HG03558 (cell line): ENCODE measurements around the gene CLEC4E.
"Not testable (repeated sequence)": the region's sequence is repeated elsewhere in the genome, so short reads cannot be mapped to it uniquely, and the experiment has no call there.

ENCODE experiments used
- ATAC-seq: cut with Tn5 transposase; IDR thresholded peaks from one replicate; pipeline ENCODE4 v1.9.1; 2021; ENCODE audit warnings: moderate number of reproducible peaks; ENCODE audit not compliant: unreplicated experiment; ENCODE audit errors: extremely low read depth

CLEC4E gene, protein sequence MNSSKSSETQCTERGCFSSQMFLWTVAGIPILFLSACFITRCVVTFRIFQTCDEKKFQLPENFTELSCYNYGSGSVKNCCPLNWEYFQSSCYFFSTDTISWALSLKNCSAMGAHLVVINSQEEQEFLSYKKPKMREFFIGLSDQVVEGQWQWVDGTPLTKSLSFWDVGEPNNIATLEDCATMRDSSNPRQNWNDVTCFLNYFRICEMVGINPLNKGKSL

GRCh38 chr12:8540831-8541230 lies at the start of gene CLEC4E:
CLEC4E (minus strand) TSS chr12:8540905; CDS start chr12:8540797, 108 bp downstream.
- not testable (repeated sequence) for ATAC-seq

GRCh38 chr12:8589679-8590078 lies 49.0 kb upstream of the CLEC4E start:
- ATAC-seq, result no peak

DNA sequence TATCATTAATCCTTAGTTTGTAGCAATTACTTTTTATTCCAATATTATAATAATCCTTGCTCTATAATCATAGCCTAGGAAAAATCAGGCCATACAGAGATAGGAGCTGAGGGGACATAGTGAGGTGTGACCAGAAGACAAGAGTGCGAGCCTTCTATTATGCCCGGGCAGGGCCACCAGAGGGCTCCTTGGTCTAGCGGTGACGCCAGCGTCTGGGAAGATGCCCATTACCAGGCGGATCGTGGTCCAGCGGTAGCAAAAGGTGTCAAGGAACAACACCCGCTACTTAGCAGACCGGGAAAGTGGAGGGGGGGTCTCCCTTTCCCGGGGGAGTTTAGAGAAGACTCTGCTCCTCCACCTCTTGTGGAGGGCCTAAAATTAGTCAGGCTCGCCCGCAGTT lies 43.8 kb upstream of the CLEC4E start:
- not testable (repeated sequence) for ATAC-seq

- ATAC-seq, result no peak
Observed at GRCh38 chr12:8584004-8584403, 43.3 kb upstream of the CLEC4E start.

DNA sequence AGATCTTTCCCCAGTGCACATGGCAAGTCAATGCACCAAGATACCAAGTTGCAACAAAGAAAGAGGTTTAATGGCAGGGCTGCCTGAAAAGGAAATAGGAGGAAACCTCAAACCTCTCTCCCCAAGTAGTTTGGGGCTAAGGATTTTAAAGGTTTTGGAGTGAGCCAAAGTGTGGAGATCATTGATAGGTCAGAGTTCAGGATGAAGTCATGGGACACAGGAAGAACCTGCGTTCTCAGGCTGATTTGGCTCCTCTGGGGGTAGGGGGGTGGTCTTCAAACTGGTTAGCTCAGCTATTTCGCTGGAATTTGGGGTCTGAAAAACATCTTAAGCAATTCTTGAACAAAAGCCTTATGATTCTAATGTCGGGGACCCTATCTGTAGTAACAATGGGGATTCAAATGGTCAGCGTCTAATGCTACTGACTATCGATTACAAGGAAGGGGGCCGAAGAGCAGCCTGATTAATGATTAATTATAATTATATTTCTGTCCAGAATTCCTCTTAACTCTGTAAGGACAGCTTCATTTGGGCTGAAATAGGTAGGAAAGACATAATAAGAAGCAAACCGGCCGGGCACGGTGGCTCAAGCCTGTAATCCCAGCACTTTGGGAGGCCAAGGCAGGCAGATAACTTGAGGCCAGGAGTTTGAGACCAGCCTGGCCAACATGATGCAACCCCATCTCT lies 40.5 kb upstream of the CLEC4E start:
- ATAC-seq, result no peak

- ATAC-seq, result no peak
Observed at GRCh38 chr12:8577879-8578278, 37.2 kb upstream of the CLEC4E start.

- no peak for ATAC-seq
Observed at GRCh38 chr12:8572507-8572906, 31.8 kb upstream of the CLEC4E start.

- ATAC-seq, result no peak
Observed at GRCh38 chr12:8566525-8566924, 25.8 kb upstream of the CLEC4E start.

- ATAC-seq, result not testable (repeated sequence)
Observed at GRCh38 chr12:8566052-8566451, 25.3 kb upstream of the CLEC4E start.

GRCh38 chr12:8564656-8565055 lies 24.0 kb upstream of the CLEC4E start:
- no peak for ATAC-seq

DNA sequence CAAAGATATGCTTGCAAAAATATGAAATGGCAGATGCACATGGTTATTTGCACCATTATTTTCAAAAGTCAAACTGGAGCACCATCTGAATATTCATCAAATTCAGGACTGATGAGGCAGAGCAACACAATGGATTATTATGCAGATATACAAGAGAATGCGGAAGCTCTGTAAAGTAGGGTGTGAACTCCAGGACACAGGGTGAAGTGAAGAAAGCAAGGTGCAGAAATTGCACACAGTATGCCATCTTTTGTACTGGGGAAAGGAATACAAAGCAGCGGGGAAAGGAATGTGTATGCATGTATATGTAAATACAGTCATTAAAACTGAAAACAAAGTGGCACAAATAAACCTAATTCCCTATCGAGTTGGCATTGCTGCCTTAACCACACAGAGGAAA lies 22.7 kb upstream of the CLEC4E start:
- no peak for ATAC-seq

- ATAC-seq, result no peak
Observed at GRCh38 chr12:8562310-8562709, 21.6 kb upstream of the CLEC4E start.

DNA sequence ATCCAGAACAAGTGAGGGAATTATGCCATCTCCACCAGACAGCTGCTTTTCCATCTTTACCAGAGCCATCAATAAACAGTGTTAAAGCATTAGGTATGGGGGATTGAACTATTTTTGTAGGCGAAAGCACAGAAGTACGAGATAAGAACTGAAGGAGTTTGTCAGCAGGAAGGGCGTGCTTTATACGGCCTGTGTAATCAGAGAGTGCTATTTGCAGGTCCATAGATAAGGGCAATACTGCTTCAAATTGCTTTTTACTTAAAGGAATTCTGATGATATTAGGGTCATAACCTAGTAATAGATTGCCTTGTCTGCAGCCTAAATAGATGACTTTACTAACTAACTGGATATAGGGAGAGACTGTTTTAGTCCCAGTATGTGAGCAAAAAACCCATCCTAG lies 20.3 kb upstream of the CLEC4E start:
- ATAC-seq, result no peak

DNA sequence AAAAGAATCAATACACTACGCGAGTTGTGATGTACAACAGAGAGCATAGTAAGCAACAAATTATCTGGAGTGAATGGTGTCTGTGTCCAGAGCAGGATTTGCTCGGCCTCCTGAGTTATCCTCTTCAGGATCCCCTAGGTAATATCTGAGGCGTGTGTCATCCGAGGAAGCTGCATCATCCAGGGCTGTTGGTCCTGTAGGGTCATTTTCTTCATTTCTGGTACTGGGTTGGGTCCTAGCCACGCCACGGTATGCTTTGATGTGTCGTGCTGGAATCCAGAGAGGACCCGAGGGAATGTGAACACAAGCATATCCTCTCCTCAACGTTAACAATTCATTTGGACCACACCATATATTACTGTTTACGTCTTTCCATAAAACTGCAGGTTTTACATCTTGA lies 19.0 kb upstream of the CLEC4E start:
- no peak for ATAC-seq

GRCh38 chr12:8556531-8557097 lies 15.9 kb upstream of the CLEC4E start:
- no peak for ATAC-seq

DNA sequence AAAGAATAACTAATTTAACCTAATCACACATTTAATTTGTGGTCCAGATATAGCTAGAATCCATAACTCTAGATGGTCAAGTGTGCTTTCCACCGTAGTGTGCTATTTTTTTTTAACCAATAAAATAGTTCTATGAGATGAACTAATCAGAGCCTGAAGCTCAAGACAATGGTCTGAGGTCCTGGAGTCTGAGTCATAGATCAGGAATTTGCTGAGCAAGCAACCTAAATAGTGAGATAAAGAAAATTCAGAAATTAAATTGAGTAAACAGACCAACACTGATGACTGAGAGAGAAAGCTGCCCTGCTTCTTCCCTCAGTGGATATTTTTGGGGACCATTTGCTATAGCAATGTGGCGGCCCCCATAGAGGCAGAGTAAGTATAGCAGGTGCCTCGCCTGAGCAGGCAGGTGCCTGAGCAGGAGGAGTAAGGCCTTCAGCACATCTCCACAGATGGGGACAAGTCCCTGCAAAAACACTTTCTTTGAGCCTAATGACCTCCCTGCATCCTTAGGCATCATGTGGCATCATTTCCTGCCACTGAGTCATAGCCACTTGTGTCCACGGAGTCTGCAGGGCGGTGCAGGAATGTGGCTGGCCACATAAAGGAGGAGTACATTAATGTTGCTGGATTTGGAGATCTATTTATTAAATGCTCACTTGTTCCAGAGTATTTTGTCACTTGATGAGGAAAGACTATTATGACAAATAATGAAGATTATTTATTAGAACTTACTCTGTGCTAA lies 13.9 kb upstream of the CLEC4E start:
- ATAC-seq, result no peak

GRCh38 chr12:8553088-8553627 lies 12.5 kb upstream of the CLEC4E start:
- no peak for ATAC-seq

GRCh38 chr12:8549381-8549780 lies 8.7 kb upstream of the CLEC4E start:
- no peak for ATAC-seq

DNA sequence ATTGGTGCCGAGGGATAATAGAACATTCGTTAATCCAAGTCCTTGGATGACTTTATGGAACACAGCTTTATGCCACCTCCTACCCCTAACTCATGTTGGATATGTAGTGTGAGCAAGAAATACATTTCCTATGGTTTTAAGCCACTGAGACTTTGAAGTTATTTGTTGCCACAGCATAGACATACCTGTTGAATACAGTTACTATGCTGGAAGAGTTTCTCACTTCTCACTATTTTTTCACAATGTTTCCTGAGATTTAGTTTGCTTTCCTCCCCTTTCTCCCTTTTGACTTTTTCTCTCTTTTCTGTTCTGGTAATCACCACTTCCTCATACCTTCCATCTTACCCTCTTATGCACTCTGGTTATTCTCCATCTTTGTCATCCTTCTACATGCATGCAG lies 7.5 kb upstream of the CLEC4E start:
- no peak for ATAC-seq

GRCh38 chr12:8547645-8548044 lies 6.9 kb upstream of the CLEC4E start:
- no peak for ATAC-seq

- no peak for ATAC-seq
Observed at GRCh38 chr12:8546591-8546990, 5.9 kb upstream of the CLEC4E start.
